ENCODE data around the gene CHST15.

DNA sequence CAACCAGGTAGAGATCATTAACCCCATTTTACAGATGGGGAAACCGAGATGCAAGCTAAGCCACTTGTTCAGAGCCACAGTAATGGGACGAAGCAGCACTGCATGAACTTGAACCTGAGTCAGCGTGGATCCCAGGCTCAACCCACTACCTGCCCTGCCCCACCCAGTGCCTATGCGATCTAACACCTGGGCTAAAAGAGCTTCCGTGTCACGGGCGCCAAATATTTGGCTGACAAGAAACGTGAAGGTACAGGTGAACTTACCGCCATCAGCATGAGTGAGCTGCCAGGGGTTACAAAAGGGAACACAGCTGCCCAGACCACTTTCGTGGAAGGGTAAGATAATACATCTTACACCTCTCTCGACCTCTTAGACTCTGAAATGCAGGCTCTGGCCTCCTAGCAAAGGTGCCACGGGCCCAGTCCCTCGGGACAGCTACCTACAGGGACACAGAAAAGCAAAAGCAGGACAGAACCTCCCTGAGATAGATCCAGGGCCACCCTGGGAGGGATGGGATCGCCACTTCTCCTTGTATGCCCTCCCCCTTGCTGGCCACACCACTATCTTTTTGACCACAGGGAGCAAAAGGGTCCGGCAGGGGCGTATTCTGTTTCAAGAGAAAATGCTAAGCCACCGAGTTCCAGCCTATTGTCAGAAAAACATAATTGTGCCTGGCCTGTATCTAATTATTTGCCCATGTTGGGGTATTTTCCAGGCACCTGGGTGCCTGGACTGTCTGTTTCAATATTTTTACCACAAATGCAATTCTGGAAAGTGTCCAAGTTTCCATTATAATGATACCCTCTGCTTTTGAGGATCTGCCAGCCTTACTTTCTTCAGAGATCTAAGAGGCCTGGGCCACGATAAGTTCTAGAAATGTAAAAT is 6.4 kb downstream of the CHST15 start:
- TF ChIP-seq, protein P1, sequence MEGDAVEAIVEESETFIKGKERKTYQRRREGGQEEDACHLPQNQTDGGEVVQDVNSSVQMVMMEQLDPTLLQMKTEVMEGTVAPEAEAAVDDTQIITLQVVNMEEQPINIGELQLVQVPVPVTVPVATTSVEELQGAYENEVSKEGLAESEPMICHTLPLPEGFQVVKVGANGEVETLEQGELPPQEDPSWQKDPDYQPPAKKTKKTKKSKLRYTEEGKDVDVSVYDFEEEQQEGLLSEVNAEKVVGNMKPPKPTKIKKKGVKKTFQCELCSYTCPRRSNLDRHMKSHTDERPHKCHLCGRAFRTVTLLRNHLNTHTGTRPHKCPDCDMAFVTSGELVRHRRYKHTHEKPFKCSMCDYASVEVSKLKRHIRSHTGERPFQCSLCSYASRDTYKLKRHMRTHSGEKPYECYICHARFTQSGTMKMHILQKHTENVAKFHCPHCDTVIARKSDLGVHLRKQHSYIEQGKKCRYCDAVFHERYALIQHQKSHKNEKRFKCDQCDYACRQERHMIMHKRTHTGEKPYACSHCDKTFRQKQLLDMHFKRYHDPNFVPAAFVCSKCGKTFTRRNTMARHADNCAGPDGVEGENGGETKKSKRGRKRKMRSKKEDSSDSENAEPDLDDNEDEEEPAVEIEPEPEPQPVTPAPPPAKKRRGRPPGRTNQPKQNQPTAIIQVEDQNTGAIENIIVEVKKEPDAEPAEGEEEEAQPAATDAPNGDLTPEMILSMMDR (IDR thresholded peaks at IDR 0.05; ENCODE audit: low read depth, low read length, poor library complexity, severe bottlenecking) = no peak
- no peak for TF ChIP-seq EZH2phosphoT487 (IDR thresholded peaks at IDR 0.05; ENCODE audit: borderline replicate concordance, low read length)
